Measurements from ENCODE around the gene CDH2.

Gene CDH2

GRCh38 chr18:27995770-27996502 lies 181.0 kb downstream of the CDH2 start:
- DNase-seq (ENCODE audit: low read depth in 3 of 3), result no peak

DNA sequence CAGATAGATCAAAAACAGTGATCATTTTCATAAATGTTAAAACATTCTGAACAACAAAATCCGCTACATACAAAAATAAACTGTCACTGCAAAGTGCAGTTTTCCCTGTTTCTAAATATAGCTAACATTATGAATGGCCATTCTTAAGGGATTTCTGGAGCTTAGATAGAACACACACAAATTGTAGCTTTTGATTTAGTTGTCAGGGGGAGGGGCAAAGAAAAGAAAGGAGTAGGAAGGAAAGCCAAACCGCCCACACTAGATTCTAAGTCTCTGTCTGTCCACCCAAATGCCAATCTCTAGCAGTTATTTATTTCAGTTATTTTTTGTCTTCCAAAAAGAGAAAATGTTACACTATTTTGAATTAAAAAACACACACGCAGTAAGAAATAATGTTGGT lies 182.4 kb downstream of the CDH2 start:
- no peak for DNase-seq (ENCODE audit: low read depth in 3 of 3)

- no peak for DNase-seq (ENCODE audit: low read depth in 3 of 3)
Measured at GRCh38 chr18:27991391-27991790, 185.5 kb downstream of the CDH2 start.

GRCh38 chr18:27985832-27986231 lies 191.1 kb downstream of the CDH2 start:
- no peak for DNase-seq (ENCODE audit: low read depth in 3 of 3)

DNA sequence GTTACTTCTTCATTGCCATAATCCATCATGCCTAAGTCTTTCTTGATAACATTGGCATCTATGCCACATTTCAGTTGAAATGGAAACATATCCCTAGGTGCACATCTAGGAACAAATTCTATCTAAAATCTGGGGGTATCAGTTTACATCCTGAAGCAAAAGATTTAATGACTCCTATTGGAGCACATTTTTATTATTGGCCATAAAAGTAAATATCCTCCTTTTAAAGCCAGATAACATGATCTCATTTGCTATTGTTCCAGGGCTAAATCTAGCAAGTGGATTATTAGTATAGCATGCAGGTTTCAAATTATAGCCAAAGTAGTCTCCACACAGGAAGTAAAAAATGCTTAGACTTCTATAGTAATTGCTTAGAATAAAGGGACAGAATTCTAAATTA lies 193.2 kb downstream of the CDH2 start:
- DNase-seq (ENCODE audit: low read depth in 3 of 3), result no peak

GRCh38 chr18:27976806-27977408 lies 200.0 kb downstream of the CDH2 start:
- no peak for DNase-seq (ENCODE audit: low read depth in 3 of 3)

GRCh38 chr18:27970321-27970720 lies 206.6 kb downstream of the CDH2 start:
- no peak for DNase-seq (ENCODE audit: low read depth in 3 of 3)

GRCh38 chr18:27969206-27969605 lies 207.7 kb downstream of the CDH2 start:
- no peak for DNase-seq (ENCODE audit: low read depth in 3 of 3)

- no peak for DNase-seq (ENCODE audit: low read depth in 3 of 3)
Measured at GRCh38 chr18:27967913-27968824, 208.8 kb downstream of the CDH2 start.

GRCh38 chr18:27966881-27967280 lies 210.0 kb downstream of the CDH2 start:
- DNase-seq (ENCODE audit: low read depth in 3 of 3), result no peak

GRCh38 chr18:27964811-27965210 lies 212.1 kb downstream of the CDH2 start:
- no peak for DNase-seq (ENCODE audit: low read depth in 3 of 3)

GRCh38 chr18:27959101-27959500 lies 217.8 kb downstream of the CDH2 start:
- DNase-seq (ENCODE audit: low read depth in 3 of 3), result no peak

- no peak for DNase-seq (ENCODE audit: low read depth in 3 of 3)
Measured at GRCh38 chr18:27956001-27956640, 220.8 kb downstream of the CDH2 start.

GRCh38 chr18:27954226-27954625 lies 222.7 kb downstream of the CDH2 start:
- DNase-seq (ENCODE audit: low read depth in 3 of 3), result no peak

DNA sequence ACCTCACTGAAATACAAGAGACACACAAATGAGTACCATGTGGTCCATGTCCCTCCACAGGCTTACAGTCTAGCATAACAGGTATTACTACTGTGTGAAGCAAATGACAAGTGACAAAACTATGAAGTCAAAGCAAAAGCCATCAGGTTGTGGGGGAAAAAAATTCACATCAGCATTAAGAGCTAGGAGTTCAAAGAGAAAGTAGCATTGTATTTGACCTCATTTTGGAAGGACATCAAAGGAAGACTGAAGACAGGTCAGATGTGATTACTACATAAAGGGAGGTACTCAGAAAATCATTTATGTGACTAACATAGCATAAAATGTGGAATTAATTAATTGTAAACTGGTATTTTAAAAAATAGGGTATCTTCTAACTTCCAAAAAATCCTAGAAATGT lies 224.2 kb downstream of the CDH2 start:
- DNase-seq (ENCODE audit: low read depth in 3 of 3), result no peak

DNA sequence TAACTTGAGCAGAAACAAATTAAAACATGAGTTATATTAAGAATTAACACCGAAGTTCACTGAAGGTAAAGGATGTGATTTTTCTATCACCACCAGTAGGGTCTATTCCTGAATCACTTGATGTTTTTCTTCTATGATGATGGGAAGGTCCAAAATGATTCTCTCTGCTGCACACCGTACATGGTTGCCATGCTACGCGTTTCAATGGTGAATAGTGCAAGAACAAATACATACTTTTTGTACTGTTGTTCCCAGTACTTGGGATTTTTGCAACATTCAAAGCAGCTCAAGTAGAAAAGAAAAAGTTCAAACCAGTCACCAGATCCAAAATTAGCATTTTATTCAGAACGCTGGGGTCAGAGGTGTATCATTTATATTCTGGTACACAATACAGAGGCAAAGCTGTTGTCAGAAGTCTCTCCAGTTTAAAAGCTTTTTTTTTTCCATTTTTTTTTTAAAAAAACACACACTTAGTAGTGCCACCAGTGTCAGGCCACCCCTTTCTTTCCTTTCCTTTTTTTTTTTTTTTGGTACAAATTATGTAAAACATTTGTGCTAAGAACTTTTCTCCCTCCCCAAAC lies 226.2 kb downstream of the CDH2 start:
- no peak for DNase-seq (ENCODE audit: low read depth in 3 of 3)

DNA sequence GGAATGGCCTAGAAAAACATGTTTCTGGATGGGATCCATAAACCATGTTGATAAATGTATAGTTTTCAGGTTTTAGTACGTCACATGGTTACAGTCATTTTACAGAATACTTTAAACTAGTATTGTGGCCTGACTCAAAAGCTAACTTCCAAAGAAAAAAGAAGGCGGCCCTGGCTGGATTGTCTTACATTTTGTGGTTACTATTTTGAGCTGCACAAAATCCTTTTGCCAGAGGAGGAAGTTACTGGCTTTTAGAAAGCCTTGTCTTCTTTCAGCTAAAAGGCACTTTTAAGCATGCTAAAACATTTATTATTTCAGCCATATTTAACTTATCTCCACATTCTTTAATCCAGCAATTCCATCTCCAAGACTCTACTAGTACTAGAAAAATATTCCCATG lies 227.9 kb downstream of the CDH2 start:
- DNase-seq (ENCODE audit: low read depth in 3 of 3), result no peak

DNA sequence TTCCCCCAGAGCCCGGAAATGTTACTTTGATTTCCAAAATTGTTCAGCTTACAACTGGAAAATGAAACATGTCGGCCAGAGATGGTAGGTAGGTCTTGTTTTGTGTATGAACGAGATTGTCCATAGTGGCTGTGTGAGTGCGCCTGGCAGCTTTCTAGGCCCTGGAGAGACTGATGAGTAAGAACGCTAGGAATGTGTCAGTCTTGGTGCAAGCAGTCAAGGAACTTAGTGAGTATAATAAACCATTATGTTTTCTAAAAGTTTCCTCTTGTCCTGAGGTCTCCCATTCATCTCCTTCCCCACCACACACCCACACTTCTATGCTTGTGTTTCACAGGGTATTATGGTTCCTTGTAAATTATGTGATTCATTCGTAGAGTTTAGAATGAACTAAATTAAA lies 234.2 kb downstream of the CDH2 start:
- DNase-seq (ENCODE audit: low read depth in 3 of 3), result no peak

- no peak for DNase-seq (ENCODE audit: low read depth in 3 of 3)
Measured at GRCh38 chr18:27931535-27931934, 245.4 kb downstream of the CDH2 start.

- no peak for DNase-seq (ENCODE audit: low read depth in 3 of 3)
Measured at GRCh38 chr18:27922780-27923179, 254.2 kb downstream of the CDH2 start.

DNA sequence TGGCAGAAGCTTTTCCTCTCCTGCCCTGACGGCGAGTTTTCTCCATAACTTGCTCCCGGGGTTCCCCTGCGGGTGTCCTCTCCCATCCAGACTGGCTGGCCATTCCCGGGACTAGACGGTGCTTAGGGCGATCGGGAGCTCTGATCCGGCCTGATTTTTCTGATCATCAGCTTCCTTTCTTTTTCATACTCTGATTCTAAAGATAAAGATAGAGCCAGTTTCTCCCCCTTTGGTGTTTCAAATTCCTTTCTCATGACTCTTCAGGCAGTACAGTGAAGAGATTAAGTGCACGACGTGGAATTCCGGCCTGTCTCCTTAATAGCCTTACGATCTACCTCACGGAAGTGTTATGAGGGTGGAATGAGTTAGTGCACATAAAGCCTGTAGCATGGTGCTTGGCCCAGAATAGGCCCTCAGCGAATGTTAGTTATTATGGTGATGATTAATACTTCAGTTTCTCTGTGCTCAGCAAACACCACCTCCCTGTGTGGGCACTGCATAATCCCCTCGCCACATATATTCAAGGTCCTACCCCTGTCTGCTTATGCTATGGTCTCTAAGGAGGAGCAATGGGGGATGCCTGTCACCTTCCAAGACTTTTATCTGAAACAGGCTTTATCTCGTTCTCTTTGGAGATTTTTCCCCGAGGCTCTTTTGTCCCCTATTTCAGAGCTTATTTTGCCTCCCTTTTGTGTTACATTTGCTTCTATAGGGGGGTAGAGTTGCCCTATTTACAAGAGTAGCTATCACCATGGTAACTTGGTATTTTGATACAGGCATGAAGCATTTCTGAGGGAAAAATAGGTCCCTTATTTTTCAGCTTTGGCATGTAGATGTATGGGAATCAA lies 254.8 kb downstream of the CDH2 start:
- DNase-seq (ENCODE audit: low read depth in 3 of 3), result no peak
